Left lobe of liver (tissue), 1 donor: ENCODE results near the gene FAM9A. TPM values are rescaled to one million over a fixed set of nuclear protein-coding genes. Genes with fewer than 3 reads are reported as not detected.

Source experiments
- total RNA-seq: library from RNA; stranded (reverse); gene quantifications from one replicate; pipeline ENCODE4 v1.2.1, GENCODE V29; 2021
- donor health status: DM: no; HTN: yes; CAD: no.

FAM9A gene
- total RNA-seq, 1 donor from 2014 or later, result not detected

Other genes starting within 250 kb of the FAM9A start
- gene ANOS1, start 69.2 kb downstream of the FAM9A start, total RNA-seq, result 0.25 TPM
- gene FAM9B, start 232.7 kb upstream of the FAM9A start, total RNA-seq, result 1.1 TPM